HG03135 (cell line): Measurements from ENCODE around the gene NAP1L4.

Source experiments
- ATAC-seq: cut with Tn5 transposase; IDR thresholded peaks from one replicate; pipeline ENCODE4 v1.9.1; 2021; ENCODE audit warnings: mild to moderate bottlenecking, moderate library complexity; ENCODE audit not compliant: unreplicated experiment

The NAP1L4 gene

GRCh38 chr11:2963761-2964160, 28.4 kb downstream of the NAP1L4 start:
- no peak for ATAC-seq

GRCh38 chr11:2963112-2963754, 28.9 kb downstream of the NAP1L4 start:
- no peak for ATAC-seq

DNA sequence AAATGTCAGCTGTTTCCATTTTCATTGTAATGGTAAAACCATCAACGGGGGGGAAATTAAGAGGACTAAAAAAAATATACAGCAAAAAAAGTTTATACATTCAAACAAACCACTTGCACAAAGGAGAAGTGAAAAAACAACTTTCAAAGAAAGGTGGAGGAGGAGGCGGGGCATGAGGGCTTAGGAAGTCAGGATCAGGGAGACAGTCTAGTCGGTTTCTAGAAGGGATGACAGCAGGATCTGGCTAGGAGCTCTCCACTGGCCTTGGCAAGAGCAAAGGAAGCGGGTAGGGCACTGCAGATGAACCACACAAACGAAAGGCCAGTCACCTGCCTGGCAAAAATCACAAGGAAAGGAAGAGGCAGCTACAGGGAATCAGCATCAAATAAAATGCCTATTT, 31.0 kb downstream of the NAP1L4 start:
- no peak for ATAC-seq

- no peak for ATAC-seq
Measured at GRCh38 chr11:2960139-2960538, 32.0 kb downstream of the NAP1L4 start.

GRCh38 chr11:2958251-2958650, 33.9 kb downstream of the NAP1L4 start:
- ATAC-seq, result no peak

DNA sequence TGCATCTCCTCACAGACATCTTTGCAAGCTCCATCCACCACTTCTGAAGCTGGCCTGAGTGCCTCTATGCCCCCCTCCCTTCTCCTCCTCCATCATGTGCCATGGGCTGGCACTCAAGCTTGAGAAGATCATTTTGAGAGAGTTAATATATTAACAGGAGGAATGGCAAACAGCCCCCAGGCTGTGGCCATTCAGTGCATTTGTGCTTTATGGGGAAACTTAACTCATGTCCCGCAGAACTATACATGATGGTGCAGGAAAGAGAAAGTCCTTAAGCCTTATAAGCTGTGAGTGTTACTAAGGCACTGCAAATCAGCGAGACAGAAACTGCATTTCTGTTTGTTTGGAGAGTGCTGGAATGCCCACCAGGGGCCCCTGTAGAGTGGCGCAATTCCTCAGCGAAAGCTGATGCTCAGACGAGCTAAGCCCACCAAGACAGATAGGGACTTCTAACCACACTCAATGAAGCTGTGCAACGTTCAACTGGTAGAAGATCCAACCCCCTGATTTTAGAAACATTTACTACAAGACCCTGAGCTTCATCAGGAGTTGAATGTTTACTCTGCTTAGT, 36.1 kb downstream of the NAP1L4 start:
- ATAC-seq, result no peak

DNA sequence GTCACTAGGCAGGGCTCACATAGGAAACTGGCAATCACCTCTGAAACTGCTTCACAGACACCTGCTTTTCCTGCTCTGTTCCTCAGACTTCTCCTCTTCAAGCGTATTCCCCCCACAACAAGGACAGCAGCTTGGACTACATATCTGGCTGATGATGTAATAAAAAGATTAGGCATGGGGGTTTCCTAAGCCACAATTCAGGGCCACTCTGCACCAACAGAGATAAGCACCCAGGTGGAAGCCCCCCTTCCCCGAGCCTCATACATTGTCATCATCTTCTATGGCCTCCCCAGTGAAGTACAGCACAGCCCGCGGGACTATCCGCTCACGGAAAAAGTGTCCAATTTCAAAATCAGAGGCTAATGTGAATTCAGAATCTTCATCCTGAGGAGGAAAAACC, 37.9 kb downstream of the NAP1L4 start:
- ATAC-seq, result no peak

DNA sequence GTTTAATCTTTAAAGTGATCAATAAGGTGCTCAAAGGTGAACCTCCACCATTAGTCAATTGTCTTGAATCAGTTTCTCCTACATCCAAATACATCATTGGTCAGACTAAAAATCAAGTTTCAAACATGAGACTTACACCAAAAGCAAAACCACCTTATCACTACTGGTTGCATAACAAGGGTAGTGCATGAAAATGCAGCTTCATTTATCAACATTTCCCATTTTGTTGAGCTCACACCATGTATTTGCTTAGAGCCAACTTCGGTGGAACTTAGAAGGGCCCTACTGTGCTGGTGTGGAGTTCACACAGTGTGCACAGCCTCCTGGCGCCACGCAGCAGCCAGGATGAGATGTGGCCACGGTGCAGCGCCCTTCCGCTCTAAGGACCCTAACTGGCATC, 39.8 kb downstream of the NAP1L4 start:
- no peak for ATAC-seq

DNA sequence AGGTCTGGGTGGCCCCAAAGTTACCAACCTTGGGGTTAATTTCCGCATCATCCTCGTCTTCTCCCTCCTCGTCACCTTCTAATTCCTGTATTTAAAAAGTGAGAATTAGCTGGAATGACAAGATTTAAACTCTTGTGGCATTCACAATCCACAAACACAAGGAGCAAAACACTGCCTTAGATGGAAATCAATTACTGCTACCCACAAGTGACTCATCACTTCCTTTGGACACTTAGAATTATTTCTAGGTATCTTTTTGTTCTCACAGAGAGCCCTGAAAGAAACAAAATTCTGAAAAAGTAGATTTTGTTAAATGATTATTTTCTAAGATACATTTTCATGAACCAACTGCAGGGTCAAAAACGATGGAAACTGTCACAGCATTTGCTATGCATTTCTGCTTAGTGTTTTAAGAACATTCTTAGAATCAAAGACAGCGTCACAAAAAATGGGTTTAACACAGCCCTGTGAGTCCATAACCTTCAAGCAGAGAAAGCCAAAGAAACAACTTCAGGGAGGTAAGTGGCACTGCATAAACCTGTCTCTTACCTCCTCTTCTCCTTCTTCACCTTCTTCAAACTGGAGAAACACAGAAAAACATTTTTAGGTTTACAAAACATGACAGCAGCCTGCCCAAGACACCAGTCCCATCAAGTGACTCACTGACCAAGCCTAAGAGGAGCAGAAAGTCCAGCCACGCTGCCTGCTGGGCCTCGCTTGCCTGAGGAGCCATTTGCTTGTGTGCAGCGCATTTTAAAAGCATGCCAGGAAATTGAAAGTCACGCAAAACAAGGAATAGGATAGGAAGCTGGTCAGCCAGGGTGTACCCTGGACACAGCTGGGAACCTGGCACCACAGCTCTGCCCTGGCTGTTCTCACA, 40.7 kb downstream of the NAP1L4 start:
- ATAC-seq, result no peak

DNA sequence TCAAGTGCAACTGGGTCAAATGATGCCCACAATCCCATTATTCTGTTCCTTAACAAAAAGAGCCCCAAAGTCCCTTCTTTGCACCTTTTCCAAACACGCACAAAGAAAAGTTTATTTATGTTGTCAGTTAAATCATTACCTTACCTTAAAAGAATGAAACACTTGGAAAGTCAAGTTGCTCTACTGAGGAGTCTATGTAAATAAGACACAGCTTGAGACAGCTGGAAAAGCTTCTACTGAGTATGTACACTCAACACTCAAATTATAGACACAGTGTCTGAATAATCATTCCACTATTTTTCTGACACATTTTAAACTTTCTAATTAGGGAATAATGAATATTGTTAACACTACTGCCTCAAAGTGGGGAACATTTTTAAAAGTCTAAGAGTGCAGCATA, 41.3 kb downstream of the NAP1L4 start:
- no peak for ATAC-seq

- ATAC-seq, result no peak
Measured at GRCh38 chr11:2949920-2950319, 42.2 kb downstream of the NAP1L4 start.

DNA sequence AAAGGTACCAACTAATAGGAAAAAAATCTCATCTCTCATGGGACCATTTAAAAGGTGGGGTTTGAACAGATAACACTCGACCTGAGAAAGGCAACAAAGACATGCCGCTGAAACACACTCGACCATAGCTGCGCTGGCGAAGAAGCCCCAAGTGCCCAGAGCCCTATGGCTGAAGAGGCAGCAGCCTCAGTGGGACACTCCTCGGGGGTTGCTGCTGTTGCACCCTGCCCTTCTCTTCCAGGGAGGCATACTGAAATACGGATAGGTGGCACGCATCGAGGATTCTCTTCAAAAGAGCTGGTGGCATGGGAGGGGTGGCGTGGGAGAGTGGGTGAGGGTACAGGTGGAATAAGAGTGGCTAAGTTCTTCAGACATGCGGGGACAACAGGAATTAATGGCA, 44.4 kb downstream of the NAP1L4 start:
- no peak for ATAC-seq

DNA sequence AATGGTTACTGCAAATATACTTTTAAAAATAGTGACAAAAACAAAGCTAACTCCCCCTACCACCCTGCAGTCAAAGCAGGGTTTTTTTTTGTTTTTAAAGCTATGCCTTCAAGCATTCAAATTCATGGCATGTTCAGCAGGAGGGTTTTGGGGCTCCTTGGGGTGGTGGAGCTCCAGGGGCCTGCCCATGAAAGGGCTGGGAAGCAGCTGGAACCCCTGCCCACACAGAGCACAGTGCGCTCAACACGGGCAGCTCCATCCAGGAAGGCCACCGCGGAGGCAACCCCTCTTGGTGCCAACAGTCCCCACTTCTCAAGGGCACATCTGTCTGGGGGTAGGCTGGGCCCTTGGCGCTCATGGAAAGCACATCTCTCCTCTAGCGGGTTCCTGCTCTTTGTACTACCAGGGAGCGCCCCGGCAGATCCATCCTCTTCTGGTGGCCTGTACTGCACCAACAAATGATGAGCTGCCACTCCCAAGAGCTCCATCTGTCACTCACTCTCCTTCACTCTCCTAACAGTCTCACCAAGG, 46.3 kb downstream of the NAP1L4 start:
- no peak for ATAC-seq

DNA sequence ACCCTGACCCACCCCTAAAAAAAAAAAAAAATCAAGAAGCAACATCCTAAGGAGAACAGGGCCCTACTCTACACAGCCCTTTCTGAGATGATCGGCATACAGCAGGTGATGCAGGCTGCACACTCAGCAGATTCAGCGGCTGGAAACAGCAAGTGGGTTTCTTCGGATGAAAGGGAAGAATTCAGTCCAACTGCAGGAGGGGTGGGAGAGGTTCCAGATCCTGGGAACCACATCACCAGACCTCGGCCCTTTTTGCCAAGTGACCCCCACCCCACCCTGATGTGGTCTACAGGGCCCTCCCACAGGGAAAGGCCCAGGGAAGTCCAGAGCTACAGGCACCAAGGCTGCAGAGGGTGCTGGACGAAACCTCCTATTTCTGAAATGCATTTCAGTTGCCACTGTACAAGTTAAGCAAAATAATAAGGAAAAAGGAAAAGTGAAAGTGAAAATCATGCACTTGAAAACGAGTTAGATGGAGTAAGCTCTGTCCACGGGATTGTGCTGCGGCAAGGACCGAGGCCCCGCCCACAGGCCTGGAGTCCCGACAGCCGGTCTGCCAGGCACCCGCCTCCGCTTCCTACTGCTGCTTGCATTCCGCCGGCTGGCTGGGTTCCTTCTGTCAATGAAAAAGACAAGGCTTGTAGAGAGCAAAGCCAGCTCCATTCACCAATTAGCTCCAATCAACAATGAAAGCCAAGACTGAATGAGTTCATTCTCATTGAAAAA, 46.9 kb downstream of the NAP1L4 start:
- ATAC-seq, result no peak

- ATAC-seq, result no peak
Measured at GRCh38 chr11:2944530-2944929, 47.6 kb downstream of the NAP1L4 start.

- no peak for ATAC-seq
Measured at GRCh38 chr11:2943711-2944118, 48.4 kb downstream of the NAP1L4 start.

DNA sequence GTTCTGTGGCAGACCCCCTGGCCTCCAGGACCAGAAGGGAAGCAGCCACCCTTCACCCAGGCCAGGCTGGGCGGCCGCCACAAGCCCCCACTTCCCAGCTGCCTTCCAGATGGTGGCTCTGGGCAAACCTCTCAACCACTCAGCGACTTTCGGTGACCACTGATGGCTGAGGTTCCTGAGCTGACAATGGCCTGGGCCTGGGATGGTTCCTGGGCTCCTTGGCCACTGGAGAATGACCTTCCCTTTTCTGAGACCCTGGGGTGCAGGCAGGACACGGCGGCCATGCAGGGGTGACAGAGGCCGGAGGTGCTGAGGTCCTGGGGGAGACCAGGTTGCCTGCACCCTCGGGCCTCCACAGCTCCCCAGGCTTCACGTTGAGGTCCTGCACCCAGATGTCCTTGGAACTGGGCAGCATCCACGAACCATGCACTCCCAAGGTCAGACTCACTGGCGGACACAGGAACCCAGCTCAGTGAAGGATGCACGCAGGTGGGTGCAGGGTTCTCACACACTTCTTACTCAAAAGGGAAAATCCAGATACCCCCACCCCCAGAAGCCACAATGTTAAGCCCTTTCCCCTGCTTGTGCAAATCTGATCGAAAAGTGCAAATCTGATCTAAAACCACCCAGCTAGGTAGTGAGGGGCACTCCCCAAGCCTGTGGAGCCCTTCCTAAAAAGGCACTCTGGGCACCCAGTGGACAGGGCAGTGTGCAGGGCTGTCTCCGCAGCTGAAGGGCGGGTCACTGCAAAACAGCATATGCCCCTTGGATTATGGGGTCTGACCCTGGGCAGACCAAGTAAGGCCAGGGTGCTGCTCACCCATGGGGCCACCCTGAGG, 49.0 kb downstream of the NAP1L4 start:
- ATAC-seq, result no peak

DNA sequence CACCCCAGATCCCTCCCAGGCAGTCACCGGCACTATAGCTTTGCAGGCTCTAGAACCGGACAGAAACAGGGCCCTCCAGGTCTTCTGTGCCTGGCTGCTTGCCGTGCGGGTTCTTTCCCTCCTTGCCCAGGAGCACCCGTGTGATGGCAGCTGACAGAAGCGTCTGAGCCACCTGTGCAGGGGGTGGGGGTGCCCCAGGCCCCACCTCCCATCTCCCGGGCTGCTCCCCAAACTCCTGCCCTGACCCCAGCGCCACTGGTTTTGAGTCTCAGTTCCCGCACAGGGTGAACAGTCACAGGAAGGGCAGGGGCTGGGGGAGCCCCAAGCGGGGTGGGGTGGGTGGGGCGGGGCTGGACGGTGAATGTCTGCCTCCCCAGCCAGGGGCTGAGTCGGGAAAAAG, 49.7 kb downstream of the NAP1L4 start:
- no peak for ATAC-seq

DNA sequence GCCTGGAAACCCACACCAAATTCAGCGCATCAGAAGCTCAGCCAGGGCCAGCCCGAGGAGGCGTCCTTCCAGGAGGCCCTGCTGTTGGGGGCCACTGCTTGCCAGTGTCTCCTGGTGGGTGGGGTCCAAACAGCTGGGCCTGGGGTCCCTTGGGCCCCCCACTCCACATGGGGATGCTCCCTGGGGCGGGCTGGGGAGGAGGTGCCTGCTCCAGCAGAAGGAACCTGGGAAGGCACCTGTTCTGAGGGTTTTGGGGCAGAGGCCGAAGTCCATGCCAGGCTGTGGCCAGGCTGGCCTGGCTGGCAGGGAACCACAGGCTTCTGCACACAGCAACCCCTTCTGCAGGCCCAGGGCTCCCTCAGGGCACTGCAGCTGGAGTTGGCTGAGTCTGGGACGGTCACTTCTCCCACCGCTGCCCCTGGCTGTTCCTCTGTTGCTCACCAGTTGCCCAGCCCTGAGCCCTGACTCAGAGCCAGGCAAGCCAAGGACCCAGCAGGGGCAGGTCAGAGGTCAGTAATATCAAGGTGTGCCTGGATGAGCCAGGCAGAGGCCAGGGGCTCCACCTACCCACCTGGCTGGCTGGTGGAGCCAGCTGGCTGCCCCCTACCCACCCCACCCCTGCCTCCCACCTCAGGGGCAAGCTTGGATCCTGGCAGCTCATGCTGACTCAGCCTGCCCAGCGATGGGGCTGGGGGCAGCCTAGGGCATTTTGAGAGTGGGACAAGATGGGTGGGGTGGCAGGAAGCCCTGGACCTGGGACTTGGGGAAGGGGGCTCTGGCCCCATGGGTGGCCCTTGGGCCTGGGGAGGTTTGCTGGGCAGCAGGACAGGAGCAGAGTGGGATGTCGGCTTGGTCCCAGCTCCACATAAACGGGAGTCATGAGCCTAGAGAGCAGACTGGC, 51.0 kb downstream of the NAP1L4 start:
- no peak for ATAC-seq
